NCI-H2029 (cell line): ENCODE measurements around the gene GALNT4.

ENCODE experiments used
- DNase-seq: peaks from one replicate; lab custom pipeline; 2025; lab: John Stamatoyannopoulos, UW

GALNT4 gene

DNA sequence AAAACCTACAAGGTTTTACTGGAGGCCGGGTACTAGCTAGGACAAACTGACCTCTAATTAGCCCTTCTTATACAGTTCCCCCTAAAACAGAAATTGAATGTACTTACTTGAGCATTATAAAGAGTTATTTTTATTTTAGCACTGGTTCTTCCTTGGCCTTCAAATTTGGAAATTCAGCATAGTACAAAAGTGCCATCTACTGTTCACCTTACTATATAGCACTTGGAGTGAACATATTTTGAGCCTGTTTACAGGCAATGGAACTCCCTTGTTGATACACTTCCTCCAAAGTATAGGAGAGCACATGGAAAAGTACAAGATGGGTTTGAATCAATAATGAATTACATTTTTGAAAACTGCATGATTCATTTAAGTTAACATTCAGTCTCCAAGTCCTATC is 5.1 kb upstream of the GALNT4 start:
- peak; percentile 33 for DNase-seq

DNA sequence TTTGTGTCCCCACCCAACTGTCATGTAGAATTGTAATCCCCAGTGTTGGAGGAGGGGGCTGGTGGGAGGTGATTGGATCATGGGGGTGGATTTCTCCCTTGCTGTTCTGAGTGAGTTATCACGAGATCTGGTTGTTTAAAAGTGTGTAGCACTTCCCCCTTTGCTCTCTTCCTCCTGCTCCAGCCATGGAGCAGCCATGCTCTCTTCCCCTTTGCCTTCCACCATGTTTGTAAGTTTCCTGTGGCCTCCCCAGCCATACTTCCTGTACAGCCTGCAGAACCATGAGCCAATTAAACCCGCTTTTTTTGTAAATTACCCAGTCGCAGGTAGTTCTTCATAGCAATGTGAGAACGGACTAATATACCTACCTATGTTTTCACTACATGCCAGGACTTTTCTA is 3.8 kb upstream of the GALNT4 start:
- no peak for DNase-seq

DNA sequence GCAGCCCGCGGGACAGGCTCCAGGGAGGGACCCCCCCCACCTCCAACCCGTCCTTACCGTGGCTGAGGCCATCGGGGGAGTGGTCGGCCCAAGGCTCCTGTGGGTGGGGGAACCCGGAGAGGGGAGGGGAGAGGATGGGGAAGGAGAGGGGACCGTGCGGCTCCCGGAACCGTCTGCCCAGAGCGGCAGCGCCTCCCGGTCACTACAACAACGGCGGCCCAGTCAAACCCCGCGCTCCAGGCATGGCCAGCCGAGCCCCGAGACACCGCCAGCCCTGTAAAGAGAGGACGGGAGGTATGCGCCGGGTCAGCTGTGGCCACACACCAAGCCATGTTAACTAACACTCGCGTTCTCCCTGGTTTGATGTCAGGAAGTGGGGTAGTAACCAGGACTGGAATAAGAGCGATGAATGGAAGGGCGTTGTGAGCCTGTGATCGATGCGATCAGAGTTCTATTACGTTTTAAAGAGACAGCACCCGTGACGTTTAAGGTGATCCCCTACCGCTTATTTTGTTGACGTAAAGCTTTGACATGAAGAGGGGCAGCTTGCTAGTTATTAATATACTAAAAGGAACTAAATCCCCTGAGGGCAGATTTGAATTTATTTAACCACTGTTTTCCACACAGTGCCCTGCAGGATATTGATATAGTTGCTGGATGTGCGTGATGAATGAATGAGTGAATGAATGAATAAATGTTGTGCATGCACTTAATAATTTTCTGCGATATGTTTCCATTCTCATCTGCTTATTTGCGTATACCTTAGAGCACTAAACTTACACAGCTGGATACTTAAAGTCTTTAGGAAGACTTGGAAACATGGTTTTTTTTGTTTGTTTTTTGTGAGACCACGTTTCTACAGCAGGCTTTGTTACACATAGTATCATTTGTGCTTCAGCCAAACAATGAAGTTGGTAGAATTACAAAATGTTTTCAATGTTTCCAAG is 1.5 kb upstream of the GALNT4 start, which contains the start of gene POC1B:
TSS of gene POC1B (minus strand) at position 224 of the 947 bp plus-strand sequence. CDS start at position 72, 152 bp downstream.
- peak; percentile 70 for DNase-seq

DNA sequence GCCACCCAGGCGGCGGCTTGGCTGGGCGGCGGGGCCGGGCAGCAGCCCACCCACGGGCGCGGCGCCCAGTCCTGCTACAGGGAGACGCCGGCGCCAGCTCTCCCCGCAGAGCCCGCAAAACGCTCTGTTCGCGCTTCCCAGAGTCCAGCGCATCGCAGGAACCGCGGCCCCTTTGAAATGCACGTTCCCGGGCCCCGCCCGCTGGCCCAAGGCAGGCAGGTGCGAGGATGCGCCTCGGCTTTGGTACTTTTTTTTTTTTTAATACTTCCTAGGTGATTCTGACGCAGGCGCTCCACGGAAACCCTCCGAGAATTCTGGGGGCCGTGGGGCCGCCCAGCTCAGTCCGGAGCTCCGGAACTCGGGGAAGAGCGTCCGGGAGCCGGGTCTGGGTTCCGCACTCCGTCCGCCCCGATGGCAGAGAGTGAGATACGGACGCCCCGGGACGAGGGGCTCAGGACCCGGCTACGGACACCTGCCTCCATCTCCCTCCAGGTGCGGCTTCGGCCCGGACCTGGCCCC is 768 bp upstream of the GALNT4 start:
- peak; percentile 41 for DNase-seq

DNA sequence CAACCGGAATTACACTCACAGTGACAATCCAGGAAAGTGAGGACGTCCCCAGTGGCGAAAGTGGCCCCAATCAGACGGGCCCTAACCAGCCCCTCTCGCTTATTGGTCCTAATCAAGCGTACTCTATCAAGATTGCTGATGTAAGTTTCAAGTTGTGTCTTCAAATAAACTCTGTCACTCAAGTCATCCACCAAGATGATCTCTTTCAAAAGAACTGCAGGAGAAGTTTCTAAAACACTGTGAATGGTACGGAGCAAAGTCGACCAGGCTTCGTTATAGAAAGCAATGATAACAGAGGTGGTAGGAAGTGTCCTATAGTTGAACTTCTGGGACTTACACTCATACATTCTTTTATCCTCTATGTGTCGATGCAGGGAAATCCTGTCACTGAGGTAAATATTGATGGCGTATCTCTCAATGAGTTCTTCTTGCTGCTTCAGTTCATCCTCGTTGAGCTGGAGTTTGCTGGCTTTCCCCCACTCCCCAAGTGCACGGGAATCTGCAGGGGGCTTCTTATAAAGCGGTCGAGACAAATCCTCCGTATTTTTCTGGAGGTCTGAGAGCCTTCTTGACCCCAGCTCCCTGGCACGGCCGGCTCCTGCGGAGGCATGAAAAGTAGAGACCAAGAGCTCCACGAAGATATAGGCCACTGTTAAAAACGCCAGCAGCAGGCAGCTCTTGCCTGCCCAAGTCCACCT is 604 bp downstream of the GALNT4 start:
- DNase-seq, result no peak

DNA sequence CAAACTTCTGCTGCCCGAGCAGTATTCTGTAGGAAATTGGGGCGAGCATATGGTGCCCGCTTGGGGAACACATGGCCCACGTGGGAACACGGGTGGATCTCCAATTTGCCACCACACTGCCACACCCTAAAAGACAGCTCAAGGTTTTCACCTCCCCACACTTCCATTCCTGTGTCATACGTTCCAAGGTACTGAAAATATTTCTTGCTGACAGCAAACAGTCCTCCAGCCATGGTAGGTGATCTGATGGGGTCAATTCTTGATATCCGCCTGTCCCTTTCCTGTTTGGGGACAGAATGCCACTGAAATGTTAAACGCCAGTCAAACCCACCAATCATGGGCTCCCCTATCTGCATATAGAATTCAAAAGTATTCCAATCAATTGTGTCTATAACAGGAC is 1.2 kb downstream of the GALNT4 start:
- DNase-seq, result no peak

DNA sequence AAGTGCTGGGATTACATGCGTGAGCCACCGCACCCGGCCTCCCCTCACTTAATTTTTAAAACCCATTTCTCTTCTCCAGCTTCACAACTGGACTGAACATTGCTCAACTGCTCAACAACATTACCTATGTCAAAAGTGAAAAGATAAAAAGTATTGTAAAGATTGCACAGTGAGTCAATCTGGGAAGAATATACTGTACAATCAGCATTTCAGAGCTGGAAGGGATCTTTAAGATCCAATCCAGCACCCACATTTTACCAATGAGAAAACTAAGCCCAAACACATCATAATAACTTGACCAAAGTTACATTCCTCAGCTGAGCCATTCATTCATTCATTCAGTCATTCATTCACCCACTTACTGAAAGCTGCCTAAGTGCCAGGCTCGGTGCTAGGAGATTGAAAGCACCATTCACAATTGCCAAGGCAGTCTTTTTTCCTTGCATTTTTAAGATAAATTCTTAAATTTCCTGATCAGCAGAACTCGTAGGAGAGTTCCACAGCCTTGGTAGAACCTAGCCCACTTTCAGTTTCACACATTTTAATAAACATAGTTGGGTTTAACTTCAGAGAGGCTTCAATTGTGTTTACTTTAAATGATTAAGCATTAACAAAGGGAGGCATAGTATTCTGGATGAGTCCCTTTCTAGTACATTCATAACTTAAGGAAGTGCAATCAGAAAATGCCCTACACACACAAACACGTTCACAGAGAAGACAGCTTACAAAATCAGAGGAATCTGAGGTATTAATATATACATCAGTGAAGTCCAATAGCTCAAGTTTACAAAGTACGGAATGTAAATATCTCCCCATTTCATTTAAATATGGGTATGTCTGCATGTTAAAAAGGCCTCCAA is 3.0 kb downstream of the GALNT4 start:
- no peak for DNase-seq

DNA sequence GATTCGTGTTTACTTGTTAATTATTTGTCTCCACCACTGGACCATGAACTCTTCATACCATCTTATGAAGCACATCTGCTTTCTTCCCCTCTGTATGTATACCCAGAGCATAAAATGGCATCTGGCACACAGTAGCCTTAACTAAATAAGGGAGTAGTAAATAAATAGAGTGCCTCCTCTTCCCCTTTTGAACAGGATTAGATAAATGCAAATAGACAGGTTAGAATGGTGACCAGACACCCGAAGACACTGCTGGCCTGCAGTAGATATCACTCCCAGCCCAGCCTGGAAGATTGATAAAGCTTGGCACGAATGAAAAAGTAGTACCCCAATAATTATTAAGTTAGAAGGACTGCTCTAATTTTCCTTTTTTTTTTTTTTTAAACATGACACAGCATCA is 6.9 kb downstream of the GALNT4 start:
- DNase-seq, result no peak

DNA sequence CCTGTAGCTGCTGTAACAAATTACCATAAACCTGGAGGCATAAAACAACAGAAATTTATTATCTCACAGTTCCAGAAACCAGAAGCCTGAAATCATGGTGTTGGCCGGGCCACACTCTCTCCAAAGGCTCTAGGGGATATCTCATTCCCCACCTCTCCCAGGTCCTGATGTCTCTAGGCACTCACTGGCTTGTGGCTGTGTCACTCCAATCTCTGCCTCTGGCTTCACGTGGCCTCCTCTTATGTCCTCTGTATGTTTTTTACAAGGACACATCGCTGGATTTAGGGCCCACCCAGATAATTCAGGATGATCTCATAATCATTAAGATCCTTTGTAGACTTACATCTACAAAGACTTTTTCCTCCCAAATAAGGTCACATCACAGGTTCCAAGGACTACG is 8.0 kb downstream of the GALNT4 start:
- no peak for DNase-seq

DNA sequence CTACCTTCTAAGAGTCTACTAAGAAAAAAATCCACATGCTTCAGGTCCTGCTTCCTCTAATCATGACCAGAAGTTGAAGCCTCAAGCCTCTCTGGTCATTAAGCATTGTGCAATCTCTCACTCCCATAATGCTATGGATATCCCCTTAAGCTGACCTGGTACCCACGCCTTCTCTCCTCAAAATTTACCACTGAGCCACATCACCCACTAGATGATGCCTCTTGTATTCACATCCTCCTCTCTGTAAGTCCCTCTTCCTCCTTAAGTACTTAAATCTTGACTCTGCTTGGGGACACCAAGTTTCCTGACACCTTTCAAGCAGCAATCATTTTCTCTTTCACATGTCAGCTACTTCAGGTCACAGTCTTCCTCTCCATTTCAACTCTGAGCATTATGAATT is 9.8 kb downstream of the GALNT4 start:
- no peak for DNase-seq

DNA sequence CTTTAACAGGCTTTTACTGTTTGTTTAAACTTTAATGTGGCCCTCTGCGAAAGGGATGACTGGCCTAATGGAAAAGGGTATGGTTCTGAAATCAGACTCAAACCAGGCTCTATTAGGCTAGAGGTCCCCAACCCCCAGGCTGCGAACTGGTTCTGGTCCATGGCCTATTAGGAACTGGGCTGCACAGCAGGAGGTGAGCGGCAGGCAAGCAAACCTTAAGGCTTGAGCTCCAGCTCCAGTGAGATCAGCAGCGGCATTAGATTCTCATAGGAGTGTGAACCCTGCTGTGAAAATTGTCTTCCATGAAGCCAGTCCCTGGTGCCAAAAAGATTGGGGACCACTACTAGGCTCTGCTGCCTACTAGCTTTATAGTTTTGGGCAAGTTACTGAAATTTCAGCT is 11.1 kb downstream of the GALNT4 start:
- no peak for DNase-seq

DNA sequence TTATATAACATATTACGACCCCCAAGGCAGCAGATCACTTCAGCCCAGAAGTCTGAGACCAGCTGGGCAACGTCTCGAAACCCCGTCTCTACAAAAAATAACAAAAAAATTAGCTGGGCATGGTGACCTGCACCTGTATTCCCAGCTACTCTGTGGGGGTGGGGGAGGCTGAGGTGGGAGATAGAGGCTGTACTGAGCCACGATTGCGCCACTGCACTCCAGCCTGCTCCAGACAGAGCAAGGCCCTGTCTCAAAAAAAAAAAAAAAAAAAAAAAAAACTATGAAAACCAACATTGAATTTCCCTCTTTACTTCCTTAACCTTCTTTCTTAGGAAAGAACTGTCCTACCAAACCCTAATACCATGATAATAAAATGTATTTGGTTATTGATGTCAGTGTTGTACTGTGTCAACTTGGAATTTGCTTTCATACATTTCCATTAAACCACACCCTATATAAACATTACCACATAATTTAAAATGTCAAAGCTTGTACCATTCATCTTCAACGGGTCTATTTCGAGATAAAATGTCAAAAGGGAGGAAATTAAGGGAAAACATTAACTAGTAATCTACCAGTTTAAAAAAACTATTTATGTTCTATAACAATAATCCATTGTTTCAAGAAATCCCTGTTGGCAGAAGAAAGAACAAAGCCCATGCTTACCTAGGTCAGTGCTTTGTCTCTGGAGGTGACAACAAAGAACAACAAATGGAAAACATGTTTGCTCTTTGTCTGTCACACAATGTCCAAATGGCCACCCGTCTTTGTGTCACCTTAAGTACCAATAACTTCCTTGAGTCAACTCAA is 17.4 kb downstream of the GALNT4 start:
- no peak for DNase-seq

DNA sequence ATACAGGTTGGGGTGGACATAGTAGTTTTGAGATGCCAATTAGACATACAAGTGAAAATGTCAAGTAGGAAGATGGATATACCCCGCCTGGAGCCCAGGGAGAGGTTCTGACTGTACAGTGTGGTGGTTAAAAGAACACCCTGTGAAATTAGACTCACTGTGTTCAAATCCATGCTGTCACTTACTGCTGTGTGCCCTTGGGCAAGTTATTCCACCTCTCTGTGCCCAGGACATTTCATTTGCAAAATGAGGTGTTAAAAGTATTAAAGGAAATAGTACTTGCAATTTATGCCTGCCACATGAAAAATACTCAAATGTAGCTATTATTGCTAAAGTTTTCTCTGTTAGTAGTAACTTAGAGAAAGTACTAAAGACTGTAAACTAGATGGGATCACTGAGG is 18.5 kb downstream of the GALNT4 start:
- no peak for DNase-seq

DNA sequence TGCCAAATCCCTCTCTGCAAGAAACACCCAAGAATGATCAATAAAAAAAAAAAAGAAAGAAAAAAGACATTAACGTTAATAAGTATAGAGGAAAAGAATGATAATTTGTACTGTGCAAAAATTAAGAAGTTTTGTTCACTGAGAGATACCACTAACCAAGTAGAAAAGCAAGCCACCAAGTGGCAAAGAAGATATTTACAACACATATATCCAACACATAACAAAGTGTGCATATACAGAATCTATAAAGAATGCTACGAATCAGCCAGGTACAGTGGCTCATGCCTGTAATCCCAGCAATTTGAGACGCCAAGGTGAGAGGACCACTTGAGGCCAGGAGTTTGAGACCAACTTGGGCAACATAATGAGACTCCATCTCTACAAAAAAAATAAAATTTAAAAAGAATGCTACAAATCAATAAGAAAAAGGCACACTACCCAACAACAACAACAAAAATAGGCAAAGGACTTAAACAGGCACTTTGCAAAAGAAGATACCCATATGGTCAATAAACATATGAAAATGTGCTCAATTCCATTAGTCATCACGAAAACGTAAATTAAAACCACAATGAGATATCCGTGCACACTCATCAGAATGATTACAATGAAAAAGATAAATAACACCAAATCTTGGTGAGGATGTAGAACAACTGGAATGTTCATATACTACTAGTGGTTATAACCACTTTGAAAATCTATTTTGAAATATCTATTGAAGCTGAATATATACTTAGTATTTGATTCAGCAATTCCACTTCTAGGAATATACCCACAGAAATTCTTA is 19.8 kb downstream of the GALNT4 start:
- DNase-seq, result no peak

DNA sequence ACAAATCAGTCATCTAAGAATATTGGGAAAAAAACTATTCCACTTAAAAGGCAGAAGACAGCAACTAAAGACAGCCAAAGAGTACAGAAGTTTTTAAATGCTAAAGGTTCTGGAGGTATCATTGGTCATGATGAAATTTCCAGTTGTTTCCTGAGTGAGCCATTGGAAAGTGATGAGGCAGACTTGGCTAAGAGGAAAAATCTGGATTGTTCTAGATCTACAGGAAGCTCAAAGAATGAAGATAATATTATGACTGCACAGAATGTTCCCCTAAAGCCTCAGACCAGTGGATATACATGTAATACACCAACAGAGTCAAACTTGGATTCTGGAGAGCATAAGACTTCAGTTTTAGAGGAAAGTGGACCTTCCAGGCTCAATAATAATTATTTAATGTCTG is 22.8 kb downstream of the GALNT4 start:
- DNase-seq, result no peak

DNA sequence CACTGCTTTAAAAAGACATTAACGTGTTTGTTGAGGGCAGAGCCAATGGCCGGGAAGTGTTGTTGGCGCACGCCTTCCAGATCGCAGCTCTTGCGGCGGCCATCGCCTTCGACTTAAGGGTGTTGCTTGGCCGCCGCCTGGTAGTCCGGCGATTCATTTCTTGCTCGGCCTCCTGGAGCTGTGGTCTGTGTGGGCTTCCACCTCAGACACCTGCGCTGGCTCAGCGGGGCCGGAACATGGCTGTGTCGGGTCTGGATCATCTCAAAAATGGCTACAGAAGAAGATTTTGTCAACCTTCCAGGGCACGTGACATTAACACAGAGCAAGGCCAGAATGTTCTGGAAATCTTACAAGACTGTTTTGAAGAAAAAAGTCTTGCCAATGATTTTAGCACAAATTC is 24.7 kb downstream of the GALNT4 start:
- DNase-seq, result no peak

DNA sequence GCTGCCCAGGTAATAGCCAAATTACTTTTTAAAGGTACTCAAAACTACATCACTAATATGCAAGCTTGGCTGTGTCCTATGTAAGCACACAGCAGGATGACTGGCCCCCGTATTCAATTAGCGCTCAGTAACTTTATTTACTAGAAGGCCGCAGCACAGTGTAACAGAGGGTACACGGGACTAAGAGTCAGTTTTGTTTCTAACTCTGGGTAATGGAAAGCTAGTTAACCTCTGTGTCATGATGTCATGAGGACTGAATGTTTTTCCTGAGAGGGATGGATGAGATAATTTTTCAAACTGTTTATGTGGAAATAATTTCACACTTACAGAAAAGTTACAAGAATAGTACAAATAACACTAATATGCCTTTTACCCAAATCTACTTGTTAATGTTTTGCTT is 27.1 kb downstream of the GALNT4 start:
- DNase-seq, result no peak

DNA sequence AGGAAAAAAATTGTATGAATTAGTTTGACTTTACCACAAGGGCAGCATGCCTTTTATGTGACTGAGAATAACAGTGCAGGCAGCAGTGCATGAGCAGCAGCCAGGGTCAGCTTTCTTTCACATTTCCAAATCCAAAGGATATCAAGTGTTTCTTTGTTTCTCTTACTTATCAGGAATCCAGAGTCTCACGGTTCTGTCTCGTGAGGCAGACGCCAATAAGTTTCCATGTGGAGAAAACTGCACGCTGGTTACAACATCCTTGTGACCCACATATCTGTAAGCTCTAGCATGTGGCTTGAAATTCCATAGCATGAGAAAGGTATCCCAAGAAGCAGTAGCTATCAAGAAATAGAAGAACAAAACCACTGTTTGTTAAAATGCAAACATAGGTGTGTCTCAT is 27.6 kb downstream of the GALNT4 start:
- no peak for DNase-seq

DNA sequence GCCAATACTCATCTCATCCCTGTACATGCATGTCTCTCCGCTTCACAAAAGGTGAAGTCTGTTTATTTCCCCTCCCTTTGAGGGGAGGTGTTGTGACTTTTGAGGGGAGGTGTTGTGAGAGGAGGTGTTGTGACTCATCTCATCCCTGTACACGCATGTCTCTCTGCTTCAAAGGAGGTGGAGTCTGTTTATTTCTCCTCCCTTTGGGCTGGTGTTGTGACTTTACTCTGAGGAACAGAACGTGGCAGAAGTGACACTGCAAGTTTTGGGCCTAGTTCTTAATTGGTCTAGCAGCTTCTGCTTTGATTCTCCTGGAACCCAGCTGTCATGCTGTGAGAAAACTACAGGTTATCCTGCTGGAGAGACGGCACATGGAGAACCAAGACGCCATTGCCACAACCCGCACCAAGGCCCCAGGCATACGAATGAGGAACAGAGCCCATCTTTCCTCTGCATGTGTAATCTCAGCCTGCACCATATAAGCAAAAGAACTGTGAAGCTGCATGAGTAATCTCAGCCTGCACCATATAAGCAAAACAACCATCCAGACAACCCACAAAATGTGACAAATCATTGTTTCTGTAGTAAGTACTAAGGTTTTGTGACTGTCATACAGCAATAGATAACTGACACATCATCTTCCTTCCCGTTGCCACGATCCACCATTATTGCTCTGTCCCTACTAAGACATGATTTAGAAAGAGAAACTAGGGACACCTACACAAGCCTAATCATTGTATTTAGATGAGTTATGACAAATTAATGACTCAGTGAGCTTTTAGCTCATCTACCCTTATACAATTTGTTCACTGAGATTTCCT is 30.0 kb downstream of the GALNT4 start:
- no peak for DNase-seq
